K562 (cell line): ENCODE measurements around the gene AFM. TPM values are rescaled to one million over a fixed set of nuclear protein-coding genes. Genes with fewer than 3 reads are reported as not detected.

Source experiments
- ELF1 ChIP-seq: fragments of 200-800 bp; sonication (Bioruptor generic); IDR thresholded peaks from 2 replicates; pipeline ENCODE4 v1.6.1; 2016; ENCODE audit warnings: missing genetic modification characterization, missing compliant biosample characterization
- FIP1L1 ChIP-seq: fragments of 200-400 bp; formaldehyde crosslinking; IDR thresholded peaks from 2 replicates; pipeline ENCODE4 v1.6.1; 2018; ENCODE audit warnings: mild to moderate bottlenecking, low read depth, low read length; ENCODE audit not compliant: poor library complexity, severe bottlenecking
- GABPA ChIP-seq: fragments of 200-800 bp; sonication (Bioruptor generic); conservative IDR thresholded peaks from 2 replicates; pipeline ENCODE4 v1.6.1; 2016; ENCODE audit warnings: low read depth, missing genetic modification characterization, missing compliant biosample characterization
- ILK ChIP-seq: fragments of 450-650 bp; IDR thresholded peaks from 2 replicates; pipeline ENCODE4 v1.6.1; 2016; ENCODE audit warnings: missing genetic modification characterization, low read depth, mild to moderate bottlenecking, missing compliant biosample characterization, moderate library complexity, borderline replicate concordance
- KHSRP ChIP-seq: fragments of 450-650 bp; IDR thresholded peaks from 2 replicates; pipeline ENCODE4 v1.6.1; 2017
- NRF1 ChIP-seq, 2 experiments: fragments of 450-650 bp; IDR thresholded peaks in 1 of 2; conservative IDR thresholded peaks in 1 of 2; 2 replicates each; pipeline ENCODE4 v1.6.1; 2014; ENCODE audit warnings: mild to moderate bottlenecking in 2 of 2
- SMARCA4 ChIP-seq: fragments of 450-650 bp; IDR thresholded peaks from 2 replicates; pipeline ENCODE4 v1.6.1; 2016
- SRSF9 ChIP-seq: fragments of 200-400 bp; formaldehyde crosslinking; IDR thresholded peaks from 2 replicates; pipeline ENCODE4 v1.6.1; 2017; ENCODE audit warnings: low read depth, low read length, borderline replicate concordance
- TSC22D4 ChIP-seq: fragments of 450-650 bp; IDR thresholded peaks from 2 replicates; pipeline ENCODE4 v1.6.1; 2016; ENCODE audit warnings: missing genetic modification characterization, missing biosample characterization, control low read depth
- YY1 ChIP-seq, 3 experiments: IDR thresholded peaks; 2 replicates each; pipeline ENCODE4 v1.6.1; 2011; ENCODE audit warnings: low read length in 2 of 3, mild to moderate bottlenecking in 2 of 3, moderate library complexity in 2 of 3, borderline replicate concordance in 1 of 3, control low read depth in 1 of 3, low read depth in 1 of 3; ENCODE audit not compliant: insufficient read depth in 3 of 3, insufficient replicate concordance in 2 of 3, control insufficient read depth in 1 of 3, insufficient read length in 1 of 3; ENCODE audit errors: extremely low read depth in 1 of 3
- ZNF134 ChIP-seq: fragments of 250-450 bp; sonication (Bioruptor Pico); conservative IDR thresholded peaks from 2 replicates; pipeline ENCODE4 v1.4.0; 2020
- ZNF696 ChIP-seq: fragments of 250-450 bp; sonication (Bioruptor Pico); conservative IDR thresholded peaks from 2 replicates; pipeline ENCODE4 v1.4.0; 2020; ENCODE audit warnings: mild to moderate bottlenecking, moderate library complexity
- polyA plus RNA-seq, 8 experiments: library from polyadenylated mRNA; depleted of rRNA in 4 of 8; stranded (reverse) in 5 of 8; unstranded in 3 of 8; fragments of >200 nt; fragmentation: Nextera tagmentation in 2 of 8; fragmentation: Illumina TruSeq in 1 of 8; extraction: Ambion mirVana in 2 of 8; extraction: Trizol in 1 of 8; gene quantifications; 2 replicates each; pipeline versions ENCODE4 v1.2.1 to v1.2.3, GENCODE V29; 2011 to 2014; ENCODE audit warnings: inconsistent platforms in 1 of 8, missing spikeins in 1 of 8
- total RNA-seq, 7 experiments: library from RNA; depleted of rRNA in 6 of 7; stranded (reverse); fragments of >200 nt in 6 of 7; fragmentation: Illumina TruSeq in 2 of 7; extraction: Trizol in 2 of 7; gene quantifications; 2 replicates each; pipeline versions ENCODE4 v1.2.1 to v1.2.3, GENCODE V29; 2011 to 2021; ENCODE audit warnings: low replicate concordance in 1 of 7
- TF ChIP-seq, protein P1 (sequence below): sonication (generic); formaldehyde crosslinking; IDR thresholded peaks from 2 replicates; pipeline ENCODE4 v1.8.1; 2023; ENCODE audit warnings: missing genetic modification reagents, mild to moderate bottlenecking, borderline replicate concordance
- TF ChIP-seq, protein P2 (sequence below): sonication (generic); IDR thresholded peaks from 2 replicates; pipeline ENCODE4 v1.6.1; 2016
- TF ChIP-seq, protein P3 (sequence below), 2 experiments: fragments of 450-650 bp in 1 of 2; sonication (generic) in 1 of 2; formaldehyde crosslinking in 1 of 2; IDR thresholded peaks in 1 of 2; conservative IDR thresholded peaks in 1 of 2; 2 replicates each; pipeline versions ENCODE4 v1.6.1 to v1.8.1; 2016 to 2023; ENCODE audit warnings: mild to moderate bottlenecking in 2 of 2, moderate library complexity in 2 of 2, inconsistent platforms in 1 of 2, missing genetic modification reagents in 1 of 2
- TF ChIP-seq, protein P4 (sequence below): fragments of 450-650 bp; conservative IDR thresholded peaks from 2 replicates; pipeline ENCODE4 v1.6.1; 2016; ENCODE audit warnings: missing genetic modification characterization, low read depth, mild to moderate bottlenecking, control low read depth, missing compliant biosample characterization

AFM gene
- total and polyA plus RNA-seq, 9 of the 15 experiments (the other 6 are each of a cell fraction or from before 2014, with no cell fraction given), result 0.07 to 0.15 (median 0.12) TPM; not detected in 5

DNA sequence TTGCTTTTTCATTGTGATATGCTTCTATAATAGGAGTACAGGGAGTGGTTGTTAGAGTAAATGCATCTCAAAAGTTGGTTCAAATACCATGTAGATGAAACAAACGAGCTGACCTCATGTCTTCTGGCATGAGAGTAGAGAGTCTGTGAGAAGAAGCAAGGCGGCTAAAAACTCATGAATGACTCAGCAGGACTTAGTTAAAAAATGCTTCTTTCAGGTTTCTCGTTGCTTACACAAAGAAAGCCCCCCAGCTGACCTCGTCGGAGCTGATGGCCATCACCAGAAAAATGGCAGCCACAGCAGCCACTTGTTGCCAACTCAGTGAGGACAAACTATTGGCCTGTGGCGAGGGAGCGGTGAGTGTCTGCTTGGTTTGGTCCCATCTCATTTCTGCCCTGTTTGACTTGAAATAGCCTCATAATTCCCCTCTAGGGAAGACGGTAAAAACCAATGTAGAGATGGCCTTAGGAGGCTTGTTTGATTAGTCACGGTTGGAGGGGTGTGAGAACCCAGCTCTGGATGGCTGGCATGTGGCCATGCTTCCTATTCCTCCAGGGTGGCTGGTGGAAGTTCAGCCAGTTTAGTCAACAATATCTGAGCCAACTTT, 31.0 kb upstream of the AFM start (continued):
- TF ChIP-seq, protein P1, sequence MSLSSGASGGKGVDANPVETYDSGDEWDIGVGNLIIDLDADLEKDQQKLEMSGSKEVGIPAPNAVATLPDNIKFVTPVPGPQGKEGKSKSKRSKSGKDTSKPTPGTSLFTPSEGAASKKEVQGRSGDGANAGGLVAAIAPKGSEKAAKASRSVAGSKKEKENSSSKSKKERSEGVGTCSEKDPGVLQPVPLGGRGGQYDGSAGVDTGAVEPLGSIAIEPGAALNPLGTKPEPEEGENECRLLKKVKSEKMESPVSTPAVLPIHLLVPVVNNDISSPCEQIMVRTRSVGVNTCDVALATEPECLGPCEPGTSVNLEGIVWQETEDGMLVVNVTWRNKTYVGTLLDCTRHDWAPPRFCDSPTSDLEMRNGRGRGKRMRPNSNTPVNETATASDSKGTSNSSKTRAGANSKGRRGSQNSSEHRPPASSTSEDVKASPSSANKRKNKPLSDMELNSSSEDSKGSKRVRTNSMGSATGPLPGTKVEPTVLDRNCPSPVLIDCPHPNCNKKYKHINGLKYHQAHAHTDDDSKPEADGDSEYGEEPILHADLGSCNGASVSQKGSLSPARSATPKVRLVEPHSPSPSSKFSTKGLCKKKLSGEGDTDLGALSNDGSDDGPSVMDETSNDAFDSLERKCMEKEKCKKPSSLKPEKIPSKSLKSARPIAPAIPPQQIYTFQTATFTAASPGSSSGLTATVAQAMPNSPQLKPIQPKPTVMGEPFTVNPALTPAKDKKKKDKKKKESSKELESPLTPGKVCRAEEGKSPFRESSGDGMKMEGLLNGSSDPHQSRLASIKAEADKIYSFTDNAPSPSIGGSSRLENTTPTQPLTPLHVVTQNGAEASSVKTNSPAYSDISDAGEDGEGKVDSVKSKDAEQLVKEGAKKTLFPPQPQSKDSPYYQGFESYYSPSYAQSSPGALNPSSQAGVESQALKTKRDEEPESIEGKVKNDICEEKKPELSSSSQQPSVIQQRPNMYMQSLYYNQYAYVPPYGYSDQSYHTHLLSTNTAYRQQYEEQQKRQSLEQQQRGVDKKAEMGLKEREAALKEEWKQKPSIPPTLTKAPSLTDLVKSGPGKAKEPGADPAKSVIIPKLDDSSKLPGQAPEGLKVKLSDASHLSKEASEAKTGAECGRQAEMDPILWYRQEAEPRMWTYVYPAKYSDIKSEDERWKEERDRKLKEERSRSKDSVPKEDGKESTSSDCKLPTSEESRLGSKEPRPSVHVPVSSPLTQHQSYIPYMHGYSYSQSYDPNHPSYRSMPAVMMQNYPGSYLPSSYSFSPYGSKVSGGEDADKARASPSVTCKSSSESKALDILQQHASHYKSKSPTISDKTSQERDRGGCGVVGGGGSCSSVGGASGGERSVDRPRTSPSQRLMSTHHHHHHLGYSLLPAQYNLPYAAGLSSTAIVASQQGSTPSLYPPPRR, result no peak
- peak in 2 of 3 experiments; percentile 27 to 55 for TF ChIP-seq YY1 (IDR thresholded peaks at IDR 0.05; ENCODE audit: borderline replicate concordance in 1 of 3, control insufficient read depth in 1 of 3, extremely low read depth in 1 of 3, insufficient read depth in 3 of 3, insufficient read length in 1 of 3, insufficient replicate concordance in 2 of 3, low read depth in 1 of 3, low read length in 2 of 3)
- TF ChIP-seq SRSF9, result no peak
- no peak for TF ChIP-seq KHSRP
- TF ChIP-seq TSC22D4 (tag), result no peak
- TF ChIP-seq SMARCA4, result peak; percentile 57; the same call in 1 of the 2 replicates
- no peak for TF ChIP-seq GABPA (tag)
- TF ChIP-seq, protein P2, sequence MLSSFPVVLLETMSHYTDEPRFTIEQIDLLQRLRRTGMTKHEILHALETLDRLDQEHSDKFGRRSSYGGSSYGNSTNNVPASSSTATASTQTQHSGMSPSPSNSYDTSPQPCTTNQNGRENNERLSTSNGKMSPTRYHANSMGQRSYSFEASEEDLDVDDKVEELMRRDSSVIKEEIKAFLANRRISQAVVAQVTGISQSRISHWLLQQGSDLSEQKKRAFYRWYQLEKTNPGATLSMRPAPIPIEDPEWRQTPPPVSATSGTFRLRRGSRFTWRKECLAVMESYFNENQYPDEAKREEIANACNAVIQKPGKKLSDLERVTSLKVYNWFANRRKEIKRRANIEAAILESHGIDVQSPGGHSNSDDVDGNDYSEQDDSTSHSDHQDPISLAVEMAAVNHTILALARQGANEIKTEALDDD, result peak; percentile 39; the same call in 1 of the 2 replicates
- TF ChIP-seq ILK (tag), result no peak
- TF ChIP-seq ZNF134 (CRISPR knock-in tag), result no peak
- TF ChIP-seq NRF1 (conservative IDR thresholded peaks at IDR 0.05 in 1 of 2, IDR thresholded peaks at IDR 0.05 in 1 of 2), result no peak
- TF ChIP-seq, protein P3, sequence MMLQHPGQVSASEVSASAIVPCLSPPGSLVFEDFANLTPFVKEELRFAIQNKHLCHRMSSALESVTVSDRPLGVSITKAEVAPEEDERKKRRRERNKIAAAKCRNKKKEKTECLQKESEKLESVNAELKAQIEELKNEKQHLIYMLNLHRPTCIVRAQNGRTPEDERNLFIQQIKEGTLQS (IDR thresholded peaks at IDR 0.05), result no peak; the same call in 1 of the 2 replicates
- TF ChIP-seq, protein P3 (CRISPR knock-in tag; conservative IDR thresholded peaks at IDR 0.05), result no peak
- TF ChIP-seq, protein P4, sequence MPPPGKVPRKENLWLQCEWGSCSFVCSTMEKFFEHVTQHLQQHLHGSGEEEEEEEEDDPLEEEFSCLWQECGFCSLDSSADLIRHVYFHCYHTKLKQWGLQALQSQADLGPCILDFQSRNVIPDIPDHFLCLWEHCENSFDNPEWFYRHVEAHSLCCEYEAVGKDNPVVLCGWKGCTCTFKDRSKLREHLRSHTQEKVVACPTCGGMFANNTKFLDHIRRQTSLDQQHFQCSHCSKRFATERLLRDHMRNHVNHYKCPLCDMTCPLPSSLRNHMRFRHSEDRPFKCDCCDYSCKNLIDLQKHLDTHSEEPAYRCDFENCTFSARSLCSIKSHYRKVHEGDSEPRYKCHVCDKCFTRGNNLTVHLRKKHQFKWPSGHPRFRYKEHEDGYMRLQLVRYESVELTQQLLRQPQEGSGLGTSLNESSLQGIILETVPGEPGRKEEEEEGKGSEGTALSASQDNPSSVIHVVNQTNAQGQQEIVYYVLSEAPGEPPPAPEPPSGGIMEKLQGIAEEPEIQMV, result no peak
- TF ChIP-seq ELF1 (tag), result no peak
- TF ChIP-seq ZNF696 (CRISPR knock-in tag), result no peak
- no peak for TF ChIP-seq FIP1L1
